Mesendoderm (in vitro differentiated cells): ENCODE data around the gene PGAM5.
"Not testable (repeated sequence)": the region's sequence is repeated elsewhere in the genome, so short reads cannot be mapped to it uniquely, and the experiment has no call there.

ENCODE experiments used
- DNase-seq: peaks from one replicate; pipeline ENCODE4 v3.0.0; 2013
- H2AK5ac ChIP-seq: 2 replicates; pipeline ENCODE4 v1.6.1; 2013; ENCODE audit warnings: low read length, inconsistent platforms
- H2BK120ac ChIP-seq: 2 replicates; pipeline ENCODE4 v1.6.1; 2013; ENCODE audit warnings: low read depth, mild to moderate bottlenecking, low read length, moderate library complexity, mixed read lengths
- H2BK15ac ChIP-seq: replicated peaks from 2 replicates; pipeline ENCODE4 v1.6.1; 2013; ENCODE audit warnings: low read depth, mild to moderate bottlenecking, moderate library complexity
- H2BK5ac ChIP-seq: 2 replicates; pipeline ENCODE4 v1.6.1; 2013; ENCODE audit warnings: low read length, inconsistent platforms
- H3K18ac ChIP-seq: 2 replicates; pipeline ENCODE4 v1.6.1; 2013; ENCODE audit warnings: mild to moderate bottlenecking, low read length, mixed read lengths
- H3K23ac ChIP-seq: one replicate; pipeline ENCODE4 v1.6.1; 2013; ENCODE audit warnings: low read length
- H3K27ac ChIP-seq: 2 replicates; pipeline ENCODE4 v1.5.1; 2013; ENCODE audit warnings: low read depth, mild to moderate bottlenecking, inconsistent platforms, low read length, moderate library complexity
- H3K27me3 ChIP-seq: 2 replicates; pipeline ENCODE4 v1.6.1; 2013; ENCODE audit warnings: low read length, control low read depth, mild to moderate bottlenecking, inconsistent platforms; ENCODE audit not compliant: insufficient read depth, poor library complexity
- H3K36me3 ChIP-seq: 2 replicates; pipeline ENCODE4 v1.6.1; 2013; ENCODE audit warnings: low read length, inconsistent platforms; ENCODE audit not compliant: control insufficient read depth, insufficient read depth
- H3K4ac ChIP-seq: one replicate; pipeline ENCODE4 v1.6.1; 2013; ENCODE audit warnings: low read depth, mild to moderate bottlenecking, low read length, moderate library complexity
- H3K4me1 ChIP-seq: 2 replicates; pipeline ENCODE4 v1.6.1; 2013; ENCODE audit warnings: low read depth, low read length, inconsistent platforms; ENCODE audit not compliant: control insufficient read depth
- H3K4me2 ChIP-seq: 2 replicates; pipeline ENCODE4 v1.6.1; 2013; ENCODE audit warnings: low read length
- H3K4me3 ChIP-seq: 2 replicates; pipeline ENCODE4 v1.5.1; 2013; ENCODE audit warnings: mild to moderate bottlenecking, low read length
- H3K56ac ChIP-seq: one replicate; pipeline ENCODE4 v1.6.1; 2013; ENCODE audit warnings: low read length
- H3K79me1 ChIP-seq: 2 replicates; pipeline ENCODE4 v1.6.1; 2013; ENCODE audit warnings: low read length, inconsistent platforms
- H3K79me2 ChIP-seq: 2 replicates; pipeline ENCODE4 v1.6.1; 2013; ENCODE audit warnings: mild to moderate bottlenecking, low read length; ENCODE audit not compliant: control insufficient read depth, insufficient read depth
- H3K9ac ChIP-seq: 2 replicates; pipeline ENCODE4 v1.6.1; 2013; ENCODE audit warnings: low read length, inconsistent platforms
- H4K5ac ChIP-seq: one replicate; pipeline ENCODE4 v1.6.1; 2013; ENCODE audit warnings: low read length
- H4K8ac ChIP-seq: one replicate; pipeline ENCODE4 v1.6.1; 2013; ENCODE audit warnings: low read depth, mild to moderate bottlenecking, control low read depth, low read length, moderate library complexity
- WGBS: extraction: QIAGEN DNeasy Blood & Tissue Kit; methylation state at CpG from one replicate; pipeline ENCODE4 v1.1.7; 2013; ENCODE audit warnings: low lambda C conversion rate, missing lambda C conversion rate; ENCODE audit not compliant: insufficient coverage; ENCODE audit errors: extremely low coverage; 5-methylcytosine and 5-hydroxymethylcytosine counted together

PGAM5 gene

GRCh38 chr12:132692030-132692429, 18.6 kb upstream of the PGAM5 start:
- not testable (repeated sequence) for H3K4ac ChIP-seq, H3K36me3 ChIP-seq, H3K18ac ChIP-seq, H2BK5ac ChIP-seq, H3K27me3 ChIP-seq, H3K4me1 ChIP-seq, H3K4me2 ChIP-seq, H3K9ac ChIP-seq, H2AK5ac ChIP-seq, H2BK15ac ChIP-seq, H3K27ac ChIP-seq, H3K79me1 ChIP-seq, H4K5ac ChIP-seq, DNase-seq, H3K79me2 ChIP-seq, H4K8ac ChIP-seq, H2BK120ac ChIP-seq, H3K4me3 ChIP-seq, H3K56ac ChIP-seq, H3K23ac ChIP-seq
- no CpG with 5 or more reads among the region's 3 CpGs for WGBS

- H3K4me3 ChIP-seq, H2AK5ac ChIP-seq, H3K4me1 ChIP-seq, H2BK5ac ChIP-seq, H3K36me3 ChIP-seq, H3K56ac ChIP-seq, DNase-seq, H2BK15ac ChIP-seq, H3K27me3 ChIP-seq, H4K8ac ChIP-seq, H2BK120ac ChIP-seq, H3K9ac ChIP-seq, H3K23ac ChIP-seq, H3K4ac ChIP-seq, H3K18ac ChIP-seq, H3K79me2 ChIP-seq, H4K5ac ChIP-seq, H3K27ac ChIP-seq, H3K79me1 ChIP-seq, H3K4me2 ChIP-seq: not testable (repeated sequence)
- WGBS: no CpG with 5 or more reads among the region's 3 CpGs
Observed at GRCh38 chr12:132694888-132695287, 15.8 kb upstream of the PGAM5 start.

- WGBS: no CpG with 5 or more reads among the region's 12 CpGs
- no peak for DNase-seq
- Histone ChIP-seq H3K79me2 (no peaks in the 10 kb centered on the region), H3K4ac (no peak overlapping the region), H2AK5ac (no peak overlapping the region), H3K79me1 (no peaks in the 10 kb centered on the region), H3K4me1 (no peaks in the 10 kb centered on the region), H3K27ac (no peak overlapping the region), H3K23ac (no peak overlapping the region), H3K18ac (no peak overlapping the region), H3K27me3 (no peaks in the 10 kb centered on the region), H3K36me3 (peaks cover 4% of the 10 kb centered on the region), H3K4me3 (no peak overlapping the region), H2BK15ac (no peak overlapping the region), H2BK5ac (no peak overlapping the region), H3K4me2 (no peak overlapping the region), H4K5ac (no peak overlapping the region), H3K9ac (no peak overlapping the region), H3K56ac (no peak overlapping the region), H4K8ac (no peak overlapping the region), H2BK120ac (no peak overlapping the region)
Observed at GRCh38 chr12:132695431-132695830, 15.2 kb upstream of the PGAM5 start.

GRCh38 chr12:132698341-132698740, 12.3 kb upstream of the PGAM5 start:
- H3K56ac ChIP-seq: no peak overlapping the region
- no peaks in the 10 kb centered on the region for H3K79me2 ChIP-seq
- no peak overlapping the region for H3K4me3 ChIP-seq
- no peak overlapping the region for H4K5ac ChIP-seq
- no peak for DNase-seq
- no peak overlapping the region for H3K4me2 ChIP-seq
- H2BK5ac ChIP-seq: no peak overlapping the region
- peaks cover 7% of the 10 kb centered on the region for H3K36me3 ChIP-seq
- no peak overlapping the region for H2AK5ac ChIP-seq
- H3K27me3 ChIP-seq: no peaks in the 10 kb centered on the region
- no peaks in the 10 kb centered on the region for H3K4me1 ChIP-seq
- no peak overlapping the region for H3K23ac ChIP-seq
- no peak overlapping the region for H2BK120ac ChIP-seq
- H2BK15ac ChIP-seq: no peak overlapping the region
- no peak overlapping the region for H3K4ac ChIP-seq
- no peak overlapping the region for H3K9ac ChIP-seq
- H3K27ac ChIP-seq: no peak overlapping the region
- H4K8ac ChIP-seq: no peak overlapping the region
- WGBS: no CpG with 5 or more reads among the region's 5 CpGs
- H3K18ac ChIP-seq: no peak overlapping the region
- H3K79me1 ChIP-seq: no peaks in the 10 kb centered on the region

GRCh38 chr12:132700212-132700822, 10.3 kb upstream of the PGAM5 start:
- H3K79me1 ChIP-seq: no peaks in the 10 kb centered on the region
- H3K27ac ChIP-seq: no peak overlapping the region
- DNase-seq: no peak
- no peak overlapping the region for H2BK120ac ChIP-seq
- H3K18ac ChIP-seq: no peak overlapping the region
- H3K56ac ChIP-seq: no peak overlapping the region
- no peak overlapping the region for H2BK5ac ChIP-seq
- no peaks in the 10 kb centered on the region for H3K79me2 ChIP-seq
- H3K23ac ChIP-seq: no peak overlapping the region
- no peak overlapping the region for H4K5ac ChIP-seq
- no CpG with 5 or more reads among the region's 10 CpGs for WGBS
- no peak overlapping the region for H2BK15ac ChIP-seq
- no peak overlapping the region for H3K4ac ChIP-seq
- H2AK5ac ChIP-seq: no peak overlapping the region
- no peak overlapping the region for H3K4me2 ChIP-seq
- H4K8ac ChIP-seq: no peak overlapping the region
- no peak overlapping the region for H3K9ac ChIP-seq
- H3K4me1 ChIP-seq: no peaks in the 10 kb centered on the region
- H3K36me3 ChIP-seq: peaks cover 7% of the 10 kb centered on the region
- H3K27me3 ChIP-seq: no peaks in the 10 kb centered on the region
- H3K4me3 ChIP-seq: no peak overlapping the region

- WGBS: no CpG with 5 or more reads among the region's 4 CpGs
- no peak overlapping the region for H4K8ac ChIP-seq
- no peak overlapping the region for H3K27ac ChIP-seq
- no peaks in the 10 kb centered on the region for H3K27me3 ChIP-seq
- H2BK5ac ChIP-seq: no peak overlapping the region
- H3K4me2 ChIP-seq: no peak overlapping the region
- H3K56ac ChIP-seq: no peak overlapping the region
- no peak overlapping the region for H3K23ac ChIP-seq
- H3K36me3 ChIP-seq: peaks cover 4% of the 10 kb centered on the region
- no peak overlapping the region for H3K9ac ChIP-seq
- H4K5ac ChIP-seq: no peak overlapping the region
- no peak overlapping the region for H3K4me3 ChIP-seq
- H2AK5ac ChIP-seq: no peak overlapping the region
- no peaks in the 10 kb centered on the region for H3K79me2 ChIP-seq
- H3K79me1 ChIP-seq: no peaks in the 10 kb centered on the region
- no peak for DNase-seq
- H2BK15ac ChIP-seq: no peak overlapping the region
- no peak overlapping the region for H3K4ac ChIP-seq
- H2BK120ac ChIP-seq: no peak overlapping the region
- H3K4me1 ChIP-seq: no peaks in the 10 kb centered on the region
- H3K18ac ChIP-seq: no peak overlapping the region
Observed at GRCh38 chr12:132702640-132703039, 8.0 kb upstream of the PGAM5 start.
